Thoracic aorta (tissue), 2 donors: Measurements from ENCODE around the gene SPRYD3. TPM values are rescaled to one million over a fixed set of nuclear protein-coding genes. Genes with fewer than 3 reads are reported as not detected.

Experiments
- ATAC-seq: fragments of 150-250 bp; one replicate; pipeline ENCODE4 v1.8.0; 2017; ENCODE audit warnings: low read depth; ENCODE audit not compliant: insufficient number of reproducible peaks, low FRiP score
- DNase-seq: peaks from one replicate; pipeline ENCODE4 v3.0.0-alpha.2; 2020; ENCODE audit warnings: low spot score
- H3K27ac ChIP-seq, 2 donors: fragments of 200-600 bp; sonication (generic); 1 replicate in 1 of 2; 2 replicates in 1 of 2; pipeline ENCODE4 v1.5.1; 2016; ENCODE audit warnings: mild to moderate bottlenecking in 2 of 2, moderate library complexity in 2 of 2
- H3K27me3 ChIP-seq: fragments of 200-600 bp; sonication (generic); replicated peaks from 2 replicates; pipeline ENCODE4 v1.6.0; 2016; ENCODE audit warnings: mild to moderate bottlenecking; ENCODE audit not compliant: insufficient read depth
- H3K36me3 ChIP-seq: fragments of 200-600 bp; sonication (generic); one replicate; pipeline ENCODE4 v1.5.1; 2016
- H3K4me1 ChIP-seq, 2 donors: fragments of 200-600 bp; sonication (generic); 1 replicate in 1 of 2; 2 replicates in 1 of 2; pipeline versions ENCODE4 v1.5.1 to v1.6.0; 2016; ENCODE audit warnings: low read depth in 2 of 2, mild to moderate bottlenecking in 1 of 2; ENCODE audit not compliant: control insufficient read depth in 1 of 2
- H3K4me3 ChIP-seq: fragments of 200-600 bp; sonication (generic); 2 replicates; pipeline ENCODE4 v1.5.1; 2016; ENCODE audit warnings: mild to moderate bottlenecking
- H3K9me3 ChIP-seq: fragments of 200-600 bp; sonication (generic); 2 replicates; pipeline ENCODE4 v1.5.1; 2016
- CTCF ChIP-seq: fragments of 200-600 bp; sonication (generic); IDR thresholded peaks from one replicate; pipeline ENCODE4 v1.5.1; 2019; ENCODE audit warnings: antibody characterized with exemption
- total RNA-seq, 2 donors: library from RNA; depleted of rRNA; stranded (reverse); fragments of >200 nt; gene quantifications; one replicate each; pipeline versions ENCODE4 v1.1.0 to v1.2.3, GENCODE V29; 2016

Gene SPRYD3
- total RNA-seq, 2 donors from 2014 or later = 68.0 to 94.8 TPM

DNA sequence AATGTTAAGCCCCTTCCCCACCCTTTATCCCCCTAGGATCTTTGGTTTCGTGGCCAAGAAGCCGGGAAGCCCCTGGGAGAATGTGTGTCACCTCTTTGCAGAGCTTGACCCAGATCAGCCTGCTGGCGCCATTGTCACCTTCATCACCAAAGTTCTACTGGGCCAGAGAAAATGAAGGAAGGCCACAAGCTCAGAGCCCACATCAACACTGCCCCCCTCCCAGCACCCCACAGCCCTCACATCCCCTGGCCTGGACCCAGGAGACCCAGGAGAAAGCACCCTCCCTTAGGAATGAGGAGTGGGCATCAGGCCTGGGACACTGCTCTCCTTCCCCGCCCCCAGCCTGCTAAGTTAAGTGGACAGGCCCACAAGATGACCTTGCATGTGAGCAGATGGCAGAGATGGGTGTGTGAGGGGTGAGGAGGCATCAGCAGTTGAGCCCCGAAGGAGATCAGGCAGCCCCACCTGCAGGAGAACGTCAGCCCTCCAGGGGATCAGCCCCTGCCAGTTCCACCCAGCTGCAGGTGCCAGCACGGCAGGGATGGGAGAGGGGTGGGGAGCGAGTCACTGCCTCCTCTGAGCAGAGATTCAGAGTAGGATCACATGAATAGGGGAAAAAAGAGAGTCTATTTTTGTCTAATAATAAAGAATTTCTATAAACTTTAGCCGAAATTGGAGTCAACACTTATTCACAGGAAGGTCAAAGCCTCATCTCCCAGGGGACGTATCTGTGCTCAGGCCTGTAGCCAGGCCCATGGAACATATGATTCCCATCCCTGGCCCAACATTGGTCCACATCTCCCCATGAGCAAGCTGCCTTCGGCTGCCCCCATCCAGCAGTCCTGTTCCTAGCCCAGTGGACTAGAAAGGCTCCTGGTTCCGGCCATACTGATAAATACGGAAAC, 15.2 kb downstream of the SPRYD3 start:
- ATAC-seq (peak; percentile 25), DNase-seq (no peak)
- no peak overlapping the region for H3K4me3 ChIP-seq
- H3K27ac ChIP-seq = peak overlapping the region; percentile 78 to 83
- H3K4me1 ChIP-seq = peaks cover 22 to 84% of the 10 kb centered on the region in 2 donors
- peaks cover 56% of the 10 kb centered on the region for H3K36me3 ChIP-seq
- TF ChIP-seq CTCF = no peak
- no peaks in the 10 kb centered on the region for H3K9me3 ChIP-seq
- H3K27me3 ChIP-seq = no peaks in the 10 kb centered on the region

GRCh38 chr12:53062977-53063707, 16.0 kb downstream of the SPRYD3 start:
- Histone ChIP-seq H3K9me3 (no peaks in the 10 kb centered on the region), H3K4me3 (no peak overlapping the region), H3K4me1 (peaks cover 22 to 79% of the 10 kb centered on the region in 2 donors), H3K36me3 (peaks cover 64% of the 10 kb centered on the region), H3K27ac (peak overlapping the region; percentile 78 to 84), H3K27me3 (no peaks in the 10 kb centered on the region)
- TF ChIP-seq CTCF = no peak
- DNase-seq (no peak), ATAC-seq (no peak)

- Histone ChIP-seq H3K27ac (peak overlapping the region; percentile 50 to 84), H3K4me3 (no peak overlapping the region), H3K9me3 (no peaks in the 10 kb centered on the region), H3K36me3 (peaks cover 72% of the 10 kb centered on the region), H3K4me1 (peaks cover 22 to 75% of the 10 kb centered on the region in 2 donors), H3K27me3 (no peaks in the 10 kb centered on the region)
- no peak for ATAC-seq
- no peak for TF ChIP-seq CTCF
- DNase-seq = no peak
Measured at GRCh38 chr12:53062011-53062961, 16.9 kb downstream of the SPRYD3 start.

- H3K27me3 ChIP-seq = no peaks in the 10 kb centered on the region
- no peak overlapping the region for H3K4me3 ChIP-seq
- H3K4me1 ChIP-seq = peaks cover 21 to 72% of the 10 kb centered on the region in 2 donors
- peaks cover 77% of the 10 kb centered on the region for H3K36me3 ChIP-seq
- no peak for TF ChIP-seq CTCF
- peak overlapping the region; percentile 50 to 84 for H3K27ac ChIP-seq
- no peak for ATAC-seq
- no peaks in the 10 kb centered on the region for H3K9me3 ChIP-seq
- DNase-seq = no peak
Measured at GRCh38 chr12:53061404-53062010, 17.7 kb downstream of the SPRYD3 start.
